HG03175 (cell line): Measurements from ENCODE around the gene KNSTRN.

Experiments
- ATAC-seq: cut with Tn5 transposase; IDR thresholded peaks from one replicate; pipeline ENCODE4 v1.9.1; 2021; ENCODE audit warnings: mild to moderate bottlenecking, moderate library complexity; ENCODE audit not compliant: unreplicated experiment

Gene KNSTRN

DNA sequence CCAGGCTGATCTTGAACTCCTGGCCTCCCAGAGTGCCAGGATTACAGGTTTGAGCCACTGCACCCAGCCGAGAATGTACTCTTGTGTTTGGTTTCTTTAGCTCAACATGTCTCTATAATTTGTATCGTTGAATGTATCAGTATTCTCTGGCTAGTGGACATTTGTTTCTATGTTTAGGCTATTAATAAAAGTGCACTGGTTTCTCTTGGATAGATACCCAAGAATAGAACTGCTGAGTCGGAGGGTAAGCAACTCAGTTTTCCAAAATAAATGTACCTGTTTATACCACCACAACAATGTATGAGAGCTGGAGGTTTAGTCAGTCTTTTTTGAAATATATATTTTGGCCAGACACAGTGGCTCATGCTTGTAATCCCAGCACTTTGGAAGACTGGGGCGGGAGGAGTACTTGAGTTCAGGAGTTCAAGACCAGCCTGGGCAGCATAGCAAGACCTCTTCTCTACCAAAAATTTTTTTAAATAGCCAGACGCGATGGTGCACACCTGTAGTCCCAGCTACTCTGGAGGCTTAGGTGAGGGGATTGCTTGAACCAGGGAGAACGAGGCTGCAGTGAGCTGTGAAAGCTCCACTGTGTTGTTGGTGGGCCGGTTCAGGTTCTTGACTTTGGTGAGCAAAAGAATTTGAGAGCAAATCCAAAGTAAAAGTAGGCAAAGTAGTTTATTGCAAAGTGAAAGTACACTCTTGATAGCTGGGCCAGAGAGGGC is 15.3 kb downstream of the KNSTRN start:
- no peak for ATAC-seq

GRCh38 chr15:40398413-40398873 is 15.9 kb downstream of the KNSTRN start:
- ATAC-seq: no peak

GRCh38 chr15:40399370-40399769 is 16.8 kb downstream of the KNSTRN start:
- ATAC-seq: no peak

GRCh38 chr15:40405501-40406381 is 23.2 kb downstream of the KNSTRN start, which contains the start of gene IVD:
Gene IVD (plus strand): TSS chr15:40405795. CDS start chr15:40405828, 33 bp downstream.
- ATAC-seq: peak; percentile 94

GRCh38 chr15:40407330-40407990 is 24.9 kb downstream of the KNSTRN start:
- ATAC-seq: peak; percentile 57

DNA sequence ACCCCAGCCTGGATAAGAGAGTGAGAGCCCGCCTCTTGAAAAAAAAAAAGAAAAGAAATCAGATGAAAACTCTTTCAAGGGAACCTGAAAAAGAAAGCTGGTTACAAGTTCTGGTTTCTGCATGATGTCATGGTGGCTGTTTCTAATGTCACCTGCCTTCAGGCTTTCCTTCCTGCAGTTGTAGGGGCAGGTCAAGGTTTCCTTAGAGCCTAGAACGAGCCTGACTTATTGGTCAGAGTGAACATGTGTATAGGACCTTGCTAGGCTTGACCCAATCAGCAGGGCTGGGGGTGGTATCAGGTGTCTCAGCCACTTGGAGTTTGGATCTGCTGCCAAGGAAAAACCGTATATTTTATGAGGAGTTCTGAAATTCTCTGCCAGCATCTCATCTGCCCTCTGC is 26.8 kb downstream of the KNSTRN start:
- no peak for ATAC-seq

- ATAC-seq: no peak
Observed at GRCh38 chr15:40410476-40410875, 28.0 kb downstream of the KNSTRN start.

- ATAC-seq: no peak
Observed at GRCh38 chr15:40412095-40412759, 29.7 kb downstream of the KNSTRN start.

DNA sequence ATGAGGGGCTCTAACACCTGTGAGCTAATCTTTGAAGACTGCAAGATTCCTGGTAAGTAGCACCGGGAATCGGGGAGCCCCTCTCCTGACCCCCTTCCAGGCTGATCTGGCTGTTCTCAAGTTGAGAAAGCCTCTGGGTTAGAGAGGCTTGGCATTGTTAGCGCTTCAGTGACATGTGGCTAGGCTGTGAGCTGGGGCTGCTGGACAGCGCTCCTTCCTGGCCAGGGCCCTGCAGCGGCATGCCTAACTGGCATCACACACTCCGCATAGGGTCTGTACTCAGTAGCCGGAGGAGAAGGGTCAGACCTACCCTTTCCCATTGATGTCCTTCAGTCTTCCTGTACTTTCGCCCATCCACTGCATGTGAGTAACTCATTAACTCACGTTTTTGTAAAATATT is 30.5 kb downstream of the KNSTRN start:
- no peak for ATAC-seq

GRCh38 chr15:40414816-40415215 is 32.3 kb downstream of the KNSTRN start:
- no peak for ATAC-seq

DNA sequence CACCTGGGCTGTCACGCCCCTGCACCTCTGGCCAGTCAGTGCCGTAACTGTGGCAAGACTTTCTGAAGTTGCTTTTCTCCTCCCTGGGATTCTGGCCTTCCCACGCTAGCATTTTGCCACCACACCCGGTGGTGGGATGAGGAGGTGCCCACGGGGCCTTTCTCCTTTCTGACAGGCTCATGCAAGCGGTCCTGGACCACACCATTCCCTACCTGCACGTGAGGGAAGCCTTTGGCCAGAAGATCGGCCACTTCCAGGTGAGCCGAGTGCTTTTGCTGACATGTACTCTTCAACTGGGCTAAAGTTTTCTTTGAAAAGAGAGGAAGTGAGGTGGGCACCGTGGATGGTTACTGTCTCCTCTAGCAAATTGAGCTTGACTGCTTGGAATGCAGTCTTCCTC is 32.7 kb downstream of the KNSTRN start:
- no peak for ATAC-seq

DNA sequence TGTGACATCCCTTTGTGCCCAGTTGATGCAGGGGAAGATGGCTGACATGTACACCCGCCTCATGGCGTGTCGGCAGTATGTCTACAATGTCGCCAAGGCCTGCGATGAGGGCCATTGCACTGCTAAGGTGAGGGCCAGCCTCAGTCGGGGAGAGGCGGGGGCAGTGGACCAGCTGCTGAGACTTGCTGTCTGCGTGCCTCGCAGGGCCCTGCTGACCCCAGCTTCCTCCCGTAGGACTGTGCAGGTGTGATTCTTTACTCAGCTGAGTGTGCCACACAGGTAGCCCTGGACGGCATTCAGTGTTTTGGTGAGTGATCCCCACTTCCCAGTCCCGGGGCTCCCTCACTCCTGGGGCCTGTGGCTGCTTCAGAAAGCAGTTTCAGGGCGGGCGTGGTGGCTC is 33.5 kb downstream of the KNSTRN start:
- ATAC-seq: no peak

GRCh38 chr15:40418126-40418525 is 35.6 kb downstream of the KNSTRN start:
- ATAC-seq: no peak

GRCh38 chr15:40420071-40420713 is 37.7 kb downstream of the KNSTRN start:
- ATAC-seq: no peak

- no peak for ATAC-seq
Observed at GRCh38 chr15:40420793-40421192, 38.3 kb downstream of the KNSTRN start.

- ATAC-seq: peak; percentile 75
Observed at GRCh38 chr15:40421246-40422157, 39.0 kb downstream of the KNSTRN start.

GRCh38 chr15:40424483-40425115 is 42.1 kb downstream of the KNSTRN start:
- ATAC-seq: no peak

GRCh38 chr15:40425681-40426080 is 43.2 kb downstream of the KNSTRN start:
- no peak for ATAC-seq

GRCh38 chr15:40427188-40427587 is 44.7 kb downstream of the KNSTRN start:
- ATAC-seq: no peak
